Skin of body (tissue), 2 donors: ENCODE data around the gene MBNL1. TPM values are rescaled to one million over a fixed set of nuclear protein-coding genes. Genes with fewer than 3 reads are reported as not detected.

Source experiments
- DNase-seq: peaks from one replicate; lab custom pipeline; 2025; lab: John Stamatoyannopoulos, UW
- total RNA-seq: library from RNA; depleted of rRNA; stranded (reverse); fragments of >200 nt; gene quantifications from one replicate; pipeline ENCODE4 v1.2.3, GENCODE V29; 2014

The MBNL1 gene
- total RNA-seq, 1 donor from 2014 or later = 142 TPM

GRCh38 chr3:152374262-152374990 is 105.7 kb downstream of the MBNL1 start:
- no peak for DNase-seq

- no peak for DNase-seq
These were observed 106.8 kb downstream of the MBNL1 start for GRCh38 chr3:152375546-152375945.

DNA sequence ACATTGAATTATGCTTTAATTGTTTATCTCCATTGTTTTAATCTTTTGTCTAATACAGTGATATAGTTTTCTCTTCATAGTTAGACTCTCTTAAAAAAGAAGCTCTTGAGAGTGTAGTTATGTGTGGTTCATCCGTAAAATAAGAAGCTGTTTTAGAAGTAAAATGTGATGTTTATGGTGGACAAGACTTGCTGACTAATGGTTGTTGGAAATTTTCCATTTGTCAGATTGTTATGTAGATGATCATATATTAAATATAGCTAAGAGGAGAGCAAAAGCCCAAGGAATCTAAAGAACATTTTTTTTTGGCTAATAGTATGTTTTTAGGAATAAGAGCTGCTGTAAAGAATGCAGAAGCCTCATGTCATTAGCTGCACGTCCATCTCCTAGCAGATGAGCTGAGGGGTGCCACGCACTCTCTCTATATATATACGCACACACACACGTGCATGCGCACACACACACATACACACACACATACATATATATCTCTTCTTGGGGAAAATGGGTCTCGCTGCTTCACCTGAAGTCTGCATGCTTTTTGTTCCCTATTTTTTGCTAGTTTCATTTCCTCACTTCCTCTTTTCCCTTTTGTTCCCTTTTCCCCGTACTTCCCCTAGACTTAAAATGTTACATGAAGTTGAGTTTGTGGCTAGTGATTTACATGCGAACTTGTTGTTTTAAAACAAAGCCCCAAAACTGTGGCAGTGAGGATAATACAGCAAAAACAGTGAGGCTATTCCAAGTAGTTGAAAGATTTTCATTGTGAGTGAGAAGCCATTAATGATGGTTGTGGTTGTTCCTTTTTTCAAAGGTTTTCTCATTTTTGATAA is 107.8 kb downstream of the MBNL1 start:
- no peak for DNase-seq

DNA sequence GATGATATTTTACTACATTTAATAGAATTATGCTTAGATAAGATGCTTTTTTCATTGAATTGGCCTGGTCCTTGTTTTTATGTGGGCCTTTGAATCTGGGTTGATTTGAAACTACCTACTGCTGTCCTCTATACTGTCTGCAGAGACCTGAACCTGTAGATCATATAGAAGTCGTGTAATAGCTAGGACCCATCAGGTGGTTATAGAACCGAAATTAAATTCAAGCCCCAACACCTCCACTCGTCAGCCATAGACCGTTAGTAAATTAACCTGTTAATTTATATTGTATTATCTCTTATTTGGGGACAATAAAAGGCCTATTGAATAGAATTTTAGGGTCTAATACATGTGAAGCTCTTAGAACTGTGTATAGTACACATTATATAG is 108.4 kb downstream of the MBNL1 start:
- no peak for DNase-seq

- DNase-seq = no peak
These were observed 110.8 kb downstream of the MBNL1 start for GRCh38 chr3:152379415-152380042.

GRCh38 chr3:152380043-152380442 is 111.3 kb downstream of the MBNL1 start:
- no peak for DNase-seq

GRCh38 chr3:152381881-152382295 is 113.2 kb downstream of the MBNL1 start:
- DNase-seq = no peak

- DNase-seq = no peak
These were observed 113.8 kb downstream of the MBNL1 start for GRCh38 chr3:152382312-152383135.

- DNase-seq = no peak
These were observed 114.4 kb downstream of the MBNL1 start for GRCh38 chr3:152383136-152383606.

GRCh38 chr3:152384412-152384811 is 115.7 kb downstream of the MBNL1 start:
- DNase-seq = no peak

- DNase-seq = no peak
These were observed 117.0 kb downstream of the MBNL1 start for GRCh38 chr3:152385761-152386160.

DNA sequence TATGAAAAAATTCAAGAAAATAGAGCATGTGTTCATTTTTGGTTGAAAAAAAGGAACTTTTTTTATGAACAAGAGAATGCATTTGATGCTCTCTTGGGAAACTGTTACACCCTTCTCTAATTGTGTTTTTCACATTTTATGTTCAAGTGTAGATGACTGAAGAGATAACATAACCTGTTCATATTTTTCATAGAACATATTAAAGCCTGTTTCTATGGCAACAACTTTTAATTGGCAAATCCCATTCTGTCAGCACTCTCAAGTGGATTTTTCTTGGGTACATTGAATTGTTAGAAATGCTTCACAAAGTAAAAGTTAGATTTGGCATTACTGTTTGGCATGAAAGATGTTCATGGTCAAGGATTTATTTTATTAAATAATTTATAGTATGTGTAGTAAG is 117.5 kb downstream of the MBNL1 start:
- no peak for DNase-seq

DNA sequence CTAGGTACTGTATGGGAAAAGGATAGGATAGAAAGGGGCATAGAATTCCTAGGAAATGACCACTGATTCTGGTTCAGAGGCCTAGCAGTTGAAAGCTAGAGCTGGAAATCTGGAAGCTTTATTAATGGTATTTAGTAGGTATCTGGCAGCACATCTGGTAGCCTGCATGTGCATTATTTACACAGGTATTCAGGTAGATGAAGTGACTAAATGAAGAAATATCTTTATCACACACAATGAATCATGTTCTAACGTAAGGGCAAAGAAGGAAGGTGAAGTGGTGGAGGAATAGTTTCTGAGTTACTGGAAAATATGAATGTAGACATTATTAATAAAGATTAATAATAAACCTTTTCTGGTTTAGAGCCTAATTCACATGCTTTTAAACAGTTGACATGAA is 119.9 kb downstream of the MBNL1 start:
- DNase-seq = no peak

DNA sequence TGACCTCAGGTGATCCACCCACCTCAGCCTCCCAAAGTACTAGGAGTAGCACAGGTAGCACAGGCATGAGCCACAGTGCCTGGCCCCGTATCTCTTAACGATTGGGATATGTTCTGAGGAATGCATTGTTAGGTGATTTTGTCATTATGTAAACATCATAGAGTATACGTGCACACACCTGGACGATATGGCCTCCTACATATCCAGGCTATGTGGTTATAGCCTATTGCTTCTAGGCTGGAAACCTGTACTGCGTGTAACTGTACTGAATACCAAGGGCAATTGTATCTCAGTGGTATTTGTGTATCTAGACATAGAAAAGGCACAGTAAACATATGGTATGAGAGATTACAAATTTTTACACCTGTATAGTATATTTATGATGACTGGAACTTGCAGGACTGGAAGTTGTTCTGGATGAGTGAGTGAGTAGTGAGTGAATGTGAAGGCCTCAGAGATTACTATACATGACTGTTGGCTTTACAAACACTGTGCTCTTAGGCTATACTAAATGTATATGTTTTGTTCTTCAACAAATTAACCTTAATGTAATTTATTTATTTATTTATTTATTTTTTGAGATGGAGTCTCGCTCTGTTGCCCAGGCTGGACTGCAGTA is 120.7 kb downstream of the MBNL1 start:
- no peak for DNase-seq

GRCh38 chr3:152390647-152391046 is 121.9 kb downstream of the MBNL1 start:
- no peak for DNase-seq

DNA sequence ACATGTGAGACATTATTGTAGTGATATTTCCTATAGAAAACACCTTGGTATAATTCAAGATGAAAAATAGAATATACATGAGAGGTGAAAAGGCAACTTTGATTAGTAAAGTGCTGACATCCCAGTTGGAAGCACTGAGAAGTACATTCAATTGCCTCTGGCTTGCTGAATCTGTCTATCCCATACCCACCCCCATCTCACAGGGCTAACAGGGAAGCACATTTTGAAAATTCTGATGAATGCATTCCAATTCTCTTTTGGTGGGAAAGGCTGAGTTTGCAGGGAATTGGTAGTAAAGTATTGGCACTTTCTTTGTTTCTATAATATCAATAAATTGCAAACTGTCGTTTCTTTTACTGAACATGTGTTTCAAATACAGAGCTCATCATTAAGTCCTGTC is 122.9 kb downstream of the MBNL1 start:
- no peak for DNase-seq

GRCh38 chr3:152392272-152392880 is 123.6 kb downstream of the MBNL1 start:
- DNase-seq = no peak

- no peak for DNase-seq
These were observed 125.5 kb downstream of the MBNL1 start for GRCh38 chr3:152394246-152394645.

DNA sequence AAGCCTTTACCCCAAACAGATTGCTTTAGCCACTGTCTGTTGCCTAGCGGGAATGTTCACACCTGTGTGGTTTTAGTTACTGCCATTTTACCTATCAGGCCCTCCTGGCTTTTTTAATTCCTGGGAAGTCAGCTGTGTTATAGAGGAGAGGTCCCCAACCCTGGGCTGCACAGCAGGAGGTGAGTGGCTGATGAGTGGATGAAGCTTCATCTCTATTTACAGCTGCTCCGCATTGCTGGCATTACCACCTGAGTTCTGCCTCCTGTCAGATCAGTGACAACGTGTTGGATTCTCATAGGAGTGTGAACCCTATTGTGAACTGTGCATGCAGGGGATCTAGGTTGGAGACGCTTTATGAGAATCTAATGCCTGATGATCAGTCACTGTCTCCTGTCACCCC is 127.0 kb downstream of the MBNL1 start:
- DNase-seq = no peak

- DNase-seq = no peak
These were observed 128.1 kb downstream of the MBNL1 start for GRCh38 chr3:152396867-152397266.
